ENCODE results near the gene ZFYVE21. TPM values are rescaled to one million over a fixed set of nuclear protein-coding genes. Genes with fewer than 3 reads are reported as not detected.

ZFYVE21 gene
- total and polyA plus RNA-seq, 9 donors = 75.6 to 111 (median 83.1) TPM

- 87 to 91% (median 89%) methylated on average over 14 of the region's 14 CpGs for WGBS, 3 donors
- H3K4me3 ChIP-seq = no peak overlapping the region
- TF ChIP-seq POLR2A (IDR thresholded peaks at IDR 0.05) (no peak), CTCF (IDR thresholded peaks at IDR 0.05) (no peak), EP300 (IDR thresholded peaks at IDR 0.05) (no peak)
- intact Hi-C loops (cut with DNase I) = loop anchor here in 1 of 4 donors (10.0 kb wide), 1 partner anchor 159 kb away; no protein-coding TSS in a partner anchor
- no peaks in the 10 kb centered on the region for H3K27me3 ChIP-seq
- H3K27ac ChIP-seq = no peak overlapping the region
- peaks cover 30% of the 10 kb centered on the region for H3K4me1 ChIP-seq (ENCODE audit: insufficient read depth)
- DNase-seq = peak in 2 of 5 donors; percentile 13 to 34
- no peaks in the 10 kb centered on the region for H3K9me3 ChIP-seq
- H3K36me3 ChIP-seq = no peaks in the 10 kb centered on the region
These were observed 18.0 kb downstream of the ZFYVE21 start for GRCh38 chr14:103733651-103734050.

GRCh38 chr14:103734081-103734888 lies 18.7 kb downstream of the ZFYVE21 start:
- peak in 2 of 5 donors; percentile 18 to 32 for DNase-seq
- Histone ChIP-seq H3K4me1 (ENCODE audit: insufficient read depth) (peaks cover 30% of the 10 kb centered on the region), H3K27ac (no peak overlapping the region), H3K4me3 (no peak overlapping the region), H3K27me3 (no peaks in the 10 kb centered on the region), H3K9me3 (no peaks in the 10 kb centered on the region), H3K36me3 (no peaks in the 10 kb centered on the region)
- intact Hi-C loops (cut with DNase I) = loop anchor here in 1 of 4 donors (10.0 kb wide), 1 partner anchor 159 kb away; no protein-coding TSS in a partner anchor
- no peak for TF ChIP-seq CTCF (IDR thresholded peaks at IDR 0.05)
- no peak for TF ChIP-seq POLR2A (IDR thresholded peaks at IDR 0.05)
- TF ChIP-seq EP300 (IDR thresholded peaks at IDR 0.05) = no peak
- 86 to 88% (median 87%) methylated on average over 23 of the region's 23 CpGs for WGBS, 3 donors

GRCh38 chr14:103735022-103735421 lies 19.4 kb downstream of the ZFYVE21 start:
- no peak overlapping the region for H3K27ac ChIP-seq
- H3K4me3 ChIP-seq = no peak overlapping the region
- H3K27me3 ChIP-seq = no peaks in the 10 kb centered on the region
- 35 to 49% (median 46%) methylated on average over 12 of the region's 12 CpGs for WGBS, 3 donors
- peaks cover 30% of the 10 kb centered on the region for H3K4me1 ChIP-seq (ENCODE audit: insufficient read depth)
- intact Hi-C loops (cut with DNase I) = loop anchor here in 1 of 4 donors (10.0 kb wide), 1 partner anchor 160 kb away; no protein-coding TSS in a partner anchor
- no peak for TF ChIP-seq CTCF (IDR thresholded peaks at IDR 0.05)
- H3K9me3 ChIP-seq = no peaks in the 10 kb centered on the region
- DNase-seq = peak in 3 of 5 donors; percentile 22 to 49 (median 35)
- H3K36me3 ChIP-seq = no peaks in the 10 kb centered on the region

- intact Hi-C loops (cut with DNase I) = loop anchor here in 1 of 4 donors (10.0 kb wide), 1 partner anchor 161 kb away; no protein-coding TSS in a partner anchor
- Histone ChIP-seq H3K9me3 (no peaks in the 10 kb centered on the region), H3K27ac (no peak overlapping the region), H3K36me3 (no peaks in the 10 kb centered on the region), H3K27me3 (no peaks in the 10 kb centered on the region), H3K4me1 (ENCODE audit: insufficient read depth) (peaks cover 28% of the 10 kb centered on the region), H3K4me3 (no peak overlapping the region)
- DNase-seq = peak in 1 of 5 donors; percentile 45
- WGBS, 3 donors = 32 to 51% (median 39%) methylated on average over 7 of the region's 7 CpGs
- no peak for TF ChIP-seq CTCF (IDR thresholded peaks at IDR 0.05)
- TF ChIP-seq EP300 (IDR thresholded peaks at IDR 0.05) = no peak
- TF ChIP-seq POLR2A (IDR thresholded peaks at IDR 0.05) = no peak
These were observed 19.8 kb downstream of the ZFYVE21 start for GRCh38 chr14:103735439-103735814.

Data from ovary (tissue), 9 donors.